Activated effector memory CD4-positive, alpha-beta T cell treated with anti-CD3 and anti-CD28 coated beads, Interleukin-2, amount 50 U/mL, for 16 hours (primary cell): ENCODE results near the gene NR6A1.
"Not testable (repeated sequence)": the region's sequence is repeated elsewhere in the genome, so short reads cannot be mapped to it uniquely, and the experiment has no call there.

Experiments used
- DNase-seq: peaks from one replicate; pipeline ENCODE4 v3.0.0-alpha.2; 2020

The NR6A1 gene

GRCh38 chr9:124758061-124758460, 13.1 kb downstream of the NR6A1 start:
- no peak for DNase-seq

- DNase-seq: no peak
Measured at GRCh38 chr9:124757616-124758015, 13.5 kb downstream of the NR6A1 start.

GRCh38 chr9:124756011-124756410, 15.1 kb downstream of the NR6A1 start:
- DNase-seq: no peak

GRCh38 chr9:124755061-124755460, 16.1 kb downstream of the NR6A1 start:
- DNase-seq: no peak

- DNase-seq: no peak
Measured at GRCh38 chr9:124754289-124754688, 16.8 kb downstream of the NR6A1 start.

- no peak for DNase-seq
Measured at GRCh38 chr9:124752967-124753366, 18.1 kb downstream of the NR6A1 start.

- no peak for DNase-seq
Measured at GRCh38 chr9:124749781-124750180, 21.3 kb downstream of the NR6A1 start.

- no peak for DNase-seq
Measured at GRCh38 chr9:124749284-124749683, 21.8 kb downstream of the NR6A1 start.

GRCh38 chr9:124747065-124747464, 24.0 kb downstream of the NR6A1 start:
- no peak for DNase-seq

GRCh38 chr9:124743686-124744348, 27.3 kb downstream of the NR6A1 start:
- no peak for DNase-seq

GRCh38 chr9:124742940-124743339, 28.2 kb downstream of the NR6A1 start:
- no peak for DNase-seq

- no peak for DNase-seq
Measured at GRCh38 chr9:124741662-124742061, 29.4 kb downstream of the NR6A1 start.

- no peak for DNase-seq
Measured at GRCh38 chr9:124741149-124741548, 30.0 kb downstream of the NR6A1 start.

- DNase-seq: no peak
Measured at GRCh38 chr9:124739360-124739759, 31.8 kb downstream of the NR6A1 start.

GRCh38 chr9:124738075-124738474, 33.0 kb downstream of the NR6A1 start:
- DNase-seq: not testable (repeated sequence)

GRCh38 chr9:124735121-124735520, 36.0 kb downstream of the NR6A1 start:
- DNase-seq: no peak

- not testable (repeated sequence) for DNase-seq
Measured at GRCh38 chr9:124734741-124735083, 36.4 kb downstream of the NR6A1 start.

- no peak for DNase-seq
Measured at GRCh38 chr9:124733964-124734740, 37.0 kb downstream of the NR6A1 start.

- no peak for DNase-seq
Measured at GRCh38 chr9:124730772-124731171, 40.3 kb downstream of the NR6A1 start.

- DNase-seq: no peak
Measured at GRCh38 chr9:124726886-124727285, 44.2 kb downstream of the NR6A1 start.

GRCh38 chr9:124725068-124725452, 46.1 kb downstream of the NR6A1 start:
- DNase-seq: no peak

- no peak for DNase-seq
Measured at GRCh38 chr9:124724415-124725067, 46.6 kb downstream of the NR6A1 start.

GRCh38 chr9:124723352-124723751, 47.8 kb downstream of the NR6A1 start:
- no peak for DNase-seq
